Stimulated activated CD4-positive, alpha-beta T cell treated with anti-CD3 and anti-CD28 coated beads, Interleukin-4, amount 100 ng/mL, for 1 hour (primary cell): Measurements from ENCODE around the gene CLECL1.
A peak's percentile ranks its signal among the peaks of the same experiment; 100 is the strongest.

ENCODE experiments used
- DNase-seq: peaks from one replicate; pipeline ENCODE4 v3.0.0-alpha.2; 2020

Gene CLECL1

DNA sequence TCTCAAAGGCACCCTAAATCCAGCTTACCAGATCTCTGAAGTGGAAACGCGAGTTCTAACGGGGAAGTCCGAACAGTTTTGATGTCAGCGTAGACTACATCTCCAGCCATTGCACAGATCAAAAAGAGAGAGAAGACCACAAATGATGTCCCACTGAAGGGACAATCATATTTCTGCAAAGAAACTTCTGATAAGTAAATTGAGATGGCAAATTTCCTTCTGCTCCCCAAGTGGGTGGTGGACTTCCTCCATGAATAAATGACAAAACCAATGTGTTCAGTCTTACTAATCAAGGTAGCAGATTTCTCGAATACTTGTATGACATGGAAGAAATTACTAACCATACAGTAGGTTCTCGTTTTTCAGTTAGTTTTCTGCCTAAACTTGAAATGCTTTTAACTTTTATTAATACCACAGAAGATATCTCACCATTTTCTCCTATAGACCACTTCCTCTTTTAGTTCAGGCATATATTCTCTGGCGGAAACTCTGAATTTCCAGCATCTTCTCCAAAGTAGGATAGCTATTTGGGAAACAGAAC is at the start of gene CLECL1:
Gene CLECL1, minus strand, starts transcription at position 177 of the 541 bp plus-strand sequence.
- no peak for DNase-seq

DNA sequence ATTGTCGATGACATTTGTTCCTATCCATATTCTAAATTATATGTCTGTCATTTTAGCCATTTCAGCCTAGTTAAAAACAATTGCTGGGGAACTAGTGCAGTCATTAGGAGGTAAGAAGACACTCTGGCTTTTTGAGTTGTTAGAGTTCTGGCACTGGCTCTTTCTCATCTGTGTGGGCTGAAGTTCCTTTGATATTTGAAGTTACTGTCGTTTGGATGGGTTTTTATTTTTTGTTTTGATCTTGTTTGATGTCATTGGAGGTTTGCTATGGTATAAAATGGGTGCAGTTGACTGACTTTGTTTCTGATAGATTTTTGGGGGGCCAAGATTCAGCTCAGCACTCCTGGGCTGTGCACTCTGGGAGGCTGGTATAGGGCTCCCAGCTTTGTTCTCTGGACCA is 48.5 kb upstream of the CLECL1 start:
- DNase-seq: no peak

DNA sequence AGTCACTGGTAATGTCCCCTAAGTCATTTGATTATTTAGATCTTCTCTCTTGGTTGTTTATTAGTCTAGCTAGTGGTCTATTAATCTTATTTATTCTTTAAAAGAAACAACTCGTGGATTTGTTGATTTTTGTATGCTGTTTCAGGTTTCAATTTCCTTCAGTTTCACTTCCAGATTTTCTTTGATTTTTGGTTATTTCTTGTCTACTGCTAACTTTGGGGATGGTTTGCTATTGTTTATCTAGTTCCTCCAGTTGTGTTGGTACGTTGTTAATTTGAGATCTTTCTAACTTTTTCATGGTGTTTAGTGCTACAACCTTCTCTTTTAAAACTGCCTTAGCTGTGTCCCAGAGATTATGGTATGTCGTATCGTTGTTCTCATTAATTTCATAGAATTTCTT is 46.3 kb upstream of the CLECL1 start:
- no peak for DNase-seq

DNA sequence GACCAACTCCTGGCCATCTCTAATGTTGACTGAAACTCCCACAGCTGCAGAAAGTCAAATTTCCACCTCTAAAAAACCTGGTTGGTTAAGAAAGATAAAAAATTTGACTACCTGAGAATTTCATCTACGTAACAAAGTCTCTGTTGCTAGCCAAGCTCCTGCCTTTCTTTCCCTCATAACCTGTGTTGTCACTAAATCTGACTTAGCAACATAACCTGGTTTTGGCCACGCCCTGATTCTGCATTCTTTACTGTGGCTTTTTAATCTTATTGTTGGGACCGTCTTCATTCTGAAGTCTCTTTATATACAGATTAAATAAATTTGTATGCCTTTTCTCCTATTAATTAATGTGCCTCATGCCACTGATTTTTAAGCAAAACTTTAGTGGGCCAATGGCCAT is 43.9 kb upstream of the CLECL1 start:
- DNase-seq: no peak

GRCh38 chr12:9773216-9773877 is 40.5 kb upstream of the CLECL1 start:
- no peak for DNase-seq

DNA sequence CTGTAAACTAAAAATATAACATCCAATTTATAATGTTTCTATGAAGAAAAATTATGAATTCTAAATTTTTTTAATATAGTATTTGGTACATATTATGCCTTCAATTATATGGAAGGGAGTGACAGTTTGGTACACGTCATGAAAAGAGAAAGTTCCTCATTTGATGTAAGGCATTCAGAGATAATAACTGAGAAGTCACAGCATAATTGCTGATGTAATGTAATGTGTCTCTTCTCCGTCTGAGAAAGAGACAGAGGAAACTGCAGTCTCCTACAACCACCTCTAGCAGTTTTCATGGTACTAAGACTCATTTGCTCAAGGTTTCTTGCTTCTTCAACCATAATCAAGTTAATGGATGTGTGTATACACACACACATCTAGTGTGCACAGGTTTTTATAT is 30.1 kb upstream of the CLECL1 start:
- DNase-seq: no peak

GRCh38 chr12:9762369-9762768 is 29.5 kb upstream of the CLECL1 start:
- DNase-seq: no peak

DNA sequence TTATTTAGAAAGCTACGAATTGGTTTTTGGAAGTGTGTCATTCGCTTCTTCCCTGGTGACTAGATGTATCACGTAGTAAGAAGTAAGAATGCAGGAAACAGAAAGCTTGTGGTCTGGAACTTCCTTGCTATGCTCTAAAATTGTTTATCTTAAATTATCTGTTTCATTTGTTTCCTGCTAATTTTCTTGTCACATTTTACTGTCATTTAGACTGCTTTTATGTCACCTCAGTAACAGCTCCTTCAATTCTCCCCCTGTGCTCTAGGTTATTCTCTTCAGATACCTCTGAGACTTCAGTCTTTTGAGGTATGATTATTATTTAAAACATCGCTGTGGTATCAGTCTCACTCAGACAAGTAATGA is 28.5 kb upstream of the CLECL1 start:
- no peak for DNase-seq

- peak; percentile 64 for DNase-seq
Measured at GRCh38 chr12:9760699-9761418, 28.0 kb upstream of the CLECL1 start, which contains the start of gene CD69. Gene CD69 (minus strand): TSS chr12:9760901. CDS start chr12:9760820, 81 bp downstream.

- no peak for DNase-seq
Measured at GRCh38 chr12:9760120-9760519, 27.2 kb upstream of the CLECL1 start.

DNA sequence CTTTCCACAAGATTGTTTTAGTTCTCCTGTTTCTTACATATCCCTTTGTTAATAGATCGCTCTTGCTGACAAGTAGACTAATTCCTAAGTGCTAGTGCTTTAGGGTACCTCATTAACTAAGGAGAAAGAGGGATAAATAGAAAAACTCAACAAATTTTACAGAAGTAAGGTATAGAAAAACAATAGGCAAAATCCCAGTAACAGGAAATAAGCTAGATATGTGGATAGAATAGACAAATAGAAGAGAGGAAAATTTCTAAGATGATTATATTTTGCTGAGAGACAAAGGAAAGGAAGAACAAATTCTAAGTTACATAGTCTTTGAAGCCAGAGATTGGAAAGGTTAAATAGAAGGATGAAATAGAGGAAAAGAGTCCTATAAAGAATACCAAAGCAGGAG is 26.8 kb upstream of the CLECL1 start:
- DNase-seq: no peak

DNA sequence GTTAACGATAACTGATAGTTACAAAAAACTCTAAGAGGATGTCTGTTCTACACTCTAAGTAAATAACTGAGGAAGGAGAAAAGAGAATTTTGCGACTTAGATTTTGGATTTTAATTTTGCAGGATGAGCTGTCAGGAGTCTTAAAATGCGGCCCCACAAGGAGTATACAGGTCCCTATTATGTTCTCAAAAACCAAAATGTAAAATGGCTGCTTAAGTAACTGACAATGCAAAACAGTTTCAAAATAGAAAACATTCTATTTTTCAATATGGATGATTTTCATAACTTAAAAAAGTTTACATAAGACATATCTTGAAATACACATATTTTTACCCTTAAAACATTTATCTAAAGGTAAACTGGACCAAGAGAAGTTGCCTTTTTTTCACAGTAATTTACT is 25.2 kb upstream of the CLECL1 start:
- DNase-seq: no peak

GRCh38 chr12:9757433-9758025 is 24.6 kb upstream of the CLECL1 start:
- no peak for DNase-seq

- DNase-seq: peak; percentile 21
Measured at GRCh38 chr12:9756706-9757105, 23.8 kb upstream of the CLECL1 start.

DNA sequence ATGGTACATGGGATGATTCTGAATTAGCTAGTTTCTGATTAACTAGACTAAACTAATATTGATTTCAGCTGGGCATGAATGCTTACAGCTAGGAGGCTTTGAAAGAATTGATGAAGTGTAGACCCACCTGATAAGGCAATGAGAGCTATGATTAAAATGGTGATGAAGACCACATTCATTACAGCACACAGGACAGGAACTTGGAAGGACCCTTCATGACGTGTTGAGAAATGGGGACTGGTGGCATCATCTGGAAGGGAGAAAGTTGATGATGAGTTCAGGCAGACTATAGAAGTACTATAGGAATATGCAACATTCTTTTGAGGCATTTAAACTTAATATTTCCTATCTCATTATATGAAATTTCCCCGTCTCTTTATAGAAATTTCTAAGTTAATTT is 23.3 kb upstream of the CLECL1 start:
- DNase-seq: no peak

DNA sequence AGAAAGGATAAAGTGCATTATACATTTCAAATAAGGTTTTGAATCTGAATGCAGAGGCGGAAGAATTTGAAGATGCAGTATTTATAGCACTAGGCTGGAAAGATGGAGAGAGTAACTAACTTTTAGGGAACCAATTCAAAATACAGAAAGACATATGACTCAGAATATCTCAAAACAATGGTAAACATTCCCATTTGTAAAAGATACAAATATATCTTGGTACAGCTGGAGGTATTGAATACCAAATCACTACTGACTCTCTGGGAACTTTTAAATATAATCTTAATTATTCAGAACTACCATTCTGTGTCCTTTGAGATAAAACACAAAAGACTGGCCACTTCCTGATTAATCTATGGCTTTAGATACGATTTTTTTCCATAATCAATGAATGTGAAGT is 22.7 kb upstream of the CLECL1 start:
- no peak for DNase-seq

GRCh38 chr12:9755035-9755434 is 22.1 kb upstream of the CLECL1 start:
- no peak for DNase-seq

- no peak for DNase-seq
Measured at GRCh38 chr12:9754099-9754927, 21.4 kb upstream of the CLECL1 start.

DNA sequence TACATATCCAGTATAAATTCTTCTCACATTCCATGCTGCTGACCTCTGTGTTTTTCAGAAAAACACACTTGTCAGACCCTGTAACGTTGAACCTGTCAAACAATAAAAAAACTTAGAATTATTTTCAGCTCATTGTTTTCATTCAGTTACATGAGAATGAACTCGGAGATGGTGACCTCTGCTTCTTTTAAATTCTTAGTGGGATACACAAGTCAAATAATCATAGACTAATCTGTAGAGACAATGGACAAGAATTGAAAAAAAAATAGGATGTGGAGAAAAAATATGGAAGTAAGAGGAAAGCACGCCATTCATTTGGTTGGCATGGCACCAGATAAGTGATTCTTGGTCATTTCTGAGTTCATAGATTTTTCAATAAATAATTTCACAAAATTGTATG is 20.6 kb upstream of the CLECL1 start:
- DNase-seq: no peak

DNA sequence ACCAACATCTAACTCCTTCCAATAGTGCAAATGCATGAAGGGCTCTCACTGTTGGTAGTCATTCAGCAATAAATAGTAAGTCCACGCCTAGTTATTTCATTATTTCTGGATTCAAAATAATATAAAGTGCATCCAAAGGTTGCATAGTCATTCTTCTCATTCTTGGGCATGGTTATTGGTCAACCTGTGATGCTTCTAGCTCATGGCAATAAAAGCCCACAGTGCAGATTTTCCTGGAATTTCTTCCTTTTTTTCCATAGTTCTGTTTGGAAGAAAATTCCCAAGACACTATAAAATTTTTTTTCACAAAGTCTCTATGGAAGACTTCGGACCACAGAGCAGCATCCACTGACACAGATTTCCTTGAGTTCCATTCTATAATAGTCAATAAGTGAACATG is 20.2 kb upstream of the CLECL1 start:
- no peak for DNase-seq

GRCh38 chr12:9752145-9752933 is 19.4 kb upstream of the CLECL1 start:
- no peak for DNase-seq
